T-helper 2 cell (primary cell): Measurements from ENCODE around the gene SPAG16.
A peak's percentile ranks its signal among the peaks of the same experiment; 100 is the strongest.

Experiments
- DNase-seq, 5 experiments: peaks; one replicate each; pipeline versions ENCODE4 v3.0.0 to v3.0.0-alpha.2; 2012 to 2022

Gene SPAG16

GRCh38 chr2:214019229-214019972 is 735.1 kb downstream of the SPAG16 start:
- no peak for DNase-seq

- DNase-seq = no peak
Observed at GRCh38 chr2:214019973-214020345, 735.7 kb downstream of the SPAG16 start.

- no peak for DNase-seq
Observed at GRCh38 chr2:214029190-214029589, 744.9 kb downstream of the SPAG16 start.

- DNase-seq = no peak
Observed at GRCh38 chr2:214031566-214031965, 747.3 kb downstream of the SPAG16 start.

GRCh38 chr2:214034417-214034816 is 750.2 kb downstream of the SPAG16 start:
- DNase-seq = no peak

GRCh38 chr2:214035091-214035852 is 751.0 kb downstream of the SPAG16 start:
- no peak for DNase-seq

- DNase-seq = no peak
Observed at GRCh38 chr2:214035921-214036320, 751.7 kb downstream of the SPAG16 start.

- no peak for DNase-seq
Observed at GRCh38 chr2:214038186-214038585, 753.9 kb downstream of the SPAG16 start.

GRCh38 chr2:214050731-214051130 is 766.5 kb downstream of the SPAG16 start:
- DNase-seq = no peak

GRCh38 chr2:214051585-214051984 is 767.3 kb downstream of the SPAG16 start:
- no peak for DNase-seq

GRCh38 chr2:214052235-214052634 is 768.0 kb downstream of the SPAG16 start:
- DNase-seq = no peak

GRCh38 chr2:214057986-214058385 is 773.7 kb downstream of the SPAG16 start:
- DNase-seq = no peak

- DNase-seq = peak in 1 of 5 experiments; percentile 53
Observed at GRCh38 chr2:214062279-214062678, 778.0 kb downstream of the SPAG16 start.

GRCh38 chr2:214064471-214064870 is 780.2 kb downstream of the SPAG16 start:
- DNase-seq = no peak

- DNase-seq = no peak
Observed at GRCh38 chr2:214066862-214067261, 782.6 kb downstream of the SPAG16 start.

GRCh38 chr2:214069254-214069653 is 785.0 kb downstream of the SPAG16 start:
- DNase-seq = peak in 1 of 5 experiments; percentile 73

- no peak for DNase-seq
Observed at GRCh38 chr2:214075456-214075855, 791.2 kb downstream of the SPAG16 start.

- no peak for DNase-seq
Observed at GRCh38 chr2:214076527-214076926, 792.3 kb downstream of the SPAG16 start.

- DNase-seq = no peak
Observed at GRCh38 chr2:214077727-214078126, 793.5 kb downstream of the SPAG16 start.

GRCh38 chr2:214079032-214079431 is 794.8 kb downstream of the SPAG16 start:
- DNase-seq = no peak

- DNase-seq = no peak
Observed at GRCh38 chr2:214088536-214088935, 804.3 kb downstream of the SPAG16 start.

- no peak for DNase-seq
Observed at GRCh38 chr2:214096208-214096715, 812.0 kb downstream of the SPAG16 start.

- no peak for DNase-seq
Observed at GRCh38 chr2:214098811-214099210, 814.5 kb downstream of the SPAG16 start.

GRCh38 chr2:214100488-214100887 is 816.2 kb downstream of the SPAG16 start:
- DNase-seq = no peak
